Stimulated activated memory B cell treated with anti-CD40 and anti-IgM and Interleukin-4, amounts not matched to agents 10 μg/mL and 1 μg/mL and 100 μg/mL, for 72 hours (primary cell): ENCODE measurements around the gene MAST1.

Source experiments
- ATAC-seq: fragments of 150-1000 bp; cut with Tn5 transposase; 2 replicates; pipeline ENCODE4 v1.10.0; 2021
- H3K27ac Mint-ChIP-seq: one replicate; pipeline ENCODE4 v1.8.0; 2022; ENCODE audit warnings: mild to moderate bottlenecking, mixed read lengths
- H3K27me3 Mint-ChIP-seq: one replicate; pipeline ENCODE4 v1.8.0; 2022; ENCODE audit warnings: mixed read lengths
- H3K36me3 Mint-ChIP-seq: one replicate; pipeline ENCODE4 v1.8.0; 2022; ENCODE audit warnings: mixed read lengths
- H3K4me1 Mint-ChIP-seq: one replicate; pipeline ENCODE4 v1.8.0; 2022; ENCODE audit warnings: mixed read lengths
- H3K4me3 Mint-ChIP-seq: one replicate; pipeline ENCODE4 v1.8.0; 2022; ENCODE audit warnings: mild to moderate bottlenecking, moderate library complexity, mixed read lengths
- H3K9me3 Mint-ChIP-seq: one replicate; pipeline ENCODE4 v1.8.0; 2022; ENCODE audit warnings: mixed read lengths

The MAST1 gene

GRCh38 chr19:12821761-12822160 lies 16.6 kb upstream of the MAST1 start:
- no peaks in the 10 kb centered on the region for H3K36me3 Mint-ChIP-seq
- ATAC-seq, result no peak
- no peak overlapping the region for H3K27ac Mint-ChIP-seq
- peaks cover 2% of the 10 kb centered on the region for H3K9me3 Mint-ChIP-seq
- no peak overlapping the region for H3K4me3 Mint-ChIP-seq
- peaks cover 23% of the 10 kb centered on the region for H3K27me3 Mint-ChIP-seq
- peaks cover 11% of the 10 kb centered on the region for H3K4me1 Mint-ChIP-seq

- H3K36me3 Mint-ChIP-seq, result no peaks in the 10 kb centered on the region
- peaks cover 11% of the 10 kb centered on the region for H3K4me1 Mint-ChIP-seq
- no peak overlapping the region for H3K27ac Mint-ChIP-seq
- no peak for ATAC-seq
- peaks cover 2% of the 10 kb centered on the region for H3K9me3 Mint-ChIP-seq
- H3K27me3 Mint-ChIP-seq, result peaks cover 60% of the 10 kb centered on the region
- H3K4me3 Mint-ChIP-seq, result no peak overlapping the region
Observed at GRCh38 chr19:12825254-12826131, 12.8 kb upstream of the MAST1 start.

- no peak overlapping the region for H3K4me3 Mint-ChIP-seq
- ATAC-seq, result peak; percentile 45
- no peaks in the 10 kb centered on the region for H3K36me3 Mint-ChIP-seq
- H3K27me3 Mint-ChIP-seq, result peaks cover 90% of the 10 kb centered on the region
- peaks cover 25% of the 10 kb centered on the region for H3K4me1 Mint-ChIP-seq
- H3K9me3 Mint-ChIP-seq, result peaks cover 4% of the 10 kb centered on the region
- no peak overlapping the region for H3K27ac Mint-ChIP-seq
Observed at GRCh38 chr19:12828494-12828893, 9.8 kb upstream of the MAST1 start.

- ATAC-seq, result no peak
- no peak overlapping the region for H3K27ac Mint-ChIP-seq
- peak overlapping the region; percentile 24 for H3K4me3 Mint-ChIP-seq
- H3K27me3 Mint-ChIP-seq, result peaks cover 94% of the 10 kb centered on the region
- peaks cover 23% of the 10 kb centered on the region for H3K4me1 Mint-ChIP-seq
- H3K9me3 Mint-ChIP-seq, result peaks cover 4% of the 10 kb centered on the region
- H3K36me3 Mint-ChIP-seq, result no peaks in the 10 kb centered on the region
Observed at GRCh38 chr19:12833418-12833737, 4.9 kb upstream of the MAST1 start.

- H3K9me3 Mint-ChIP-seq, result peaks cover 4% of the 10 kb centered on the region
- H3K4me3 Mint-ChIP-seq, result peak overlapping the region; percentile 52
- H3K27me3 Mint-ChIP-seq, result peaks cover 94% of the 10 kb centered on the region
- no peak overlapping the region for H3K27ac Mint-ChIP-seq
- no peaks in the 10 kb centered on the region for H3K36me3 Mint-ChIP-seq
- H3K4me1 Mint-ChIP-seq, result peaks cover 29% of the 10 kb centered on the region
- peak; percentile 40 for ATAC-seq
Observed at GRCh38 chr19:12833738-12834565, 4.4 kb upstream of the MAST1 start.

- ATAC-seq, result no peak
- H3K9me3 Mint-ChIP-seq, result peaks cover 4% of the 10 kb centered on the region
- H3K27ac Mint-ChIP-seq, result no peak within 1 kb of the TSS
- peaks cover 94% of the 10 kb centered on the region for H3K27me3 Mint-ChIP-seq
- peak within 1 kb of the TSS; percentile 52 for H3K4me3 Mint-ChIP-seq
- H3K4me1 Mint-ChIP-seq, result peaks cover 34% of the 10 kb centered on the region
- no peaks in the 10 kb centered on the region for H3K36me3 Mint-ChIP-seq
Observed at GRCh38 chr19:12834566-12834943, 3.8 kb upstream of the MAST1 start, which contains the start of gene RTBDN. RTBDN (minus strand) TSS chr19:12834579; CDS start chr19:12829979, 4,600 bp downstream.

GRCh38 chr19:12834976-12835757 lies 3.1 kb upstream of the MAST1 start:
- peaks cover 94% of the 10 kb centered on the region for H3K27me3 Mint-ChIP-seq
- ATAC-seq, result no peak
- no peak overlapping the region for H3K4me3 Mint-ChIP-seq
- no peak overlapping the region for H3K27ac Mint-ChIP-seq
- H3K4me1 Mint-ChIP-seq, result peaks cover 34% of the 10 kb centered on the region
- H3K36me3 Mint-ChIP-seq, result no peaks in the 10 kb centered on the region
- peaks cover 4% of the 10 kb centered on the region for H3K9me3 Mint-ChIP-seq

- Mint-ChIP-seq H3K4me3 (no peak overlapping the region), H3K36me3 (no peaks in the 10 kb centered on the region), H3K27me3 (peaks cover 94% of the 10 kb centered on the region), H3K4me1 (peaks cover 48% of the 10 kb centered on the region), H3K27ac (no peak overlapping the region), H3K9me3 (peaks cover 3% of the 10 kb centered on the region)
- ATAC-seq, result no peak
Observed at GRCh38 chr19:12836529-12836863, 1.8 kb upstream of the MAST1 start.

- Mint-ChIP-seq H3K27me3 (peaks cover 94% of the 10 kb centered on the region), H3K9me3 (peaks cover 3% of the 10 kb centered on the region), H3K36me3 (no peaks in the 10 kb centered on the region), H3K4me1 (peaks cover 50% of the 10 kb centered on the region), H3K27ac (no peak overlapping the region), H3K4me3 (no peak overlapping the region)
- ATAC-seq, result no peak
Observed at GRCh38 chr19:12837225-12837624, 1.1 kb upstream of the MAST1 start.

GRCh38 chr19:12838886-12839756 lies 806 bp downstream of the MAST1 start:
- ATAC-seq, result no peak
- no peak overlapping the region for H3K27ac Mint-ChIP-seq
- no peaks in the 10 kb centered on the region for H3K36me3 Mint-ChIP-seq
- H3K4me3 Mint-ChIP-seq, result peak overlapping the region; percentile 19
- peaks cover 98% of the 10 kb centered on the region for H3K27me3 Mint-ChIP-seq
- peaks cover 38% of the 10 kb centered on the region for H3K4me1 Mint-ChIP-seq
- peaks cover 3% of the 10 kb centered on the region for H3K9me3 Mint-ChIP-seq

GRCh38 chr19:12840091-12841079 lies 2.1 kb downstream of the MAST1 start:
- Mint-ChIP-seq H3K27me3 (peaks cover 95% of the 10 kb centered on the region), H3K9me3 (peaks cover 3% of the 10 kb centered on the region), H3K36me3 (no peaks in the 10 kb centered on the region), H3K4me1 (peaks cover 30% of the 10 kb centered on the region), H3K27ac (no peak overlapping the region), H3K4me3 (no peak overlapping the region)
- peak; percentile 42 for ATAC-seq

- Mint-ChIP-seq H3K4me3 (peak overlapping the region; percentile 8), H3K36me3 (no peaks in the 10 kb centered on the region), H3K27me3 (peaks cover 92% of the 10 kb centered on the region), H3K4me1 (peaks cover 30% of the 10 kb centered on the region), H3K27ac (no peak overlapping the region), H3K9me3 (peaks cover 3% of the 10 kb centered on the region)
- no peak for ATAC-seq
Observed at GRCh38 chr19:12841094-12841493, 2.8 kb downstream of the MAST1 start.

- Mint-ChIP-seq H3K4me1 (peaks cover 34% of the 10 kb centered on the region), H3K4me3 (no peak overlapping the region), H3K9me3 (peaks cover 3% of the 10 kb centered on the region), H3K27me3 (peaks cover 92% of the 10 kb centered on the region), H3K27ac (no peak overlapping the region), H3K36me3 (no peaks in the 10 kb centered on the region)
- ATAC-seq, result no peak
Observed at GRCh38 chr19:12842511-12842910, 4.2 kb downstream of the MAST1 start.
